Epithelial cell of esophagus (primary cell): ENCODE measurements around the gene CTNND2.

ENCODE experiments used
- DNase-seq: peaks from one replicate; pipeline ENCODE4 v3.0.0; 2010; ENCODE audit warnings: low read depth
- H3K4me3 ChIP-seq: 2 replicates; pipeline ENCODE4 v1.5.1; 2011; ENCODE audit warnings: mild to moderate bottlenecking, low read length, control low read depth
- CTCF ChIP-seq: IDR thresholded peaks from 2 replicates; pipeline ENCODE4 v1.5.1; 2011; ENCODE audit warnings: low read depth, mild to moderate bottlenecking, low read length, control low read depth, inconsistent platforms; ENCODE audit not compliant: insufficient read depth; ENCODE audit errors: missing control alignments

Gene CTNND2

GRCh38 chr5:11511878-11512277 is 392.4 kb downstream of the CTNND2 start:
- H3K4me3 ChIP-seq, result no peak overlapping the region
- TF ChIP-seq CTCF, result no peak
- DNase-seq, result no peak

GRCh38 chr5:11510889-11511288 is 393.4 kb downstream of the CTNND2 start:
- no peak for DNase-seq
- no peak for TF ChIP-seq CTCF
- H3K4me3 ChIP-seq, result no peak overlapping the region

GRCh38 chr5:11509793-11510192 is 394.5 kb downstream of the CTNND2 start:
- no peak overlapping the region for H3K4me3 ChIP-seq
- no peak for TF ChIP-seq CTCF

GRCh38 chr5:11507156-11507910 is 396.9 kb downstream of the CTNND2 start:
- H3K4me3 ChIP-seq, result no peak overlapping the region
- TF ChIP-seq CTCF, result no peak
- DNase-seq, result no peak

More at GRCh38 chr5:11509793-11510192, 394.5 kb downstream of the CTNND2 start:
- DNase-seq, result no peak

GRCh38 chr5:11504886-11505193 is 399.4 kb downstream of the CTNND2 start:
- DNase-seq, result no peak
- no peak for TF ChIP-seq CTCF
- no peak overlapping the region for H3K4me3 ChIP-seq

GRCh38 chr5:11504065-11504885 is 400.0 kb downstream of the CTNND2 start:
- no peak for DNase-seq
- TF ChIP-seq CTCF, result no peak
- H3K4me3 ChIP-seq, result no peak overlapping the region
